HFFc6 (cell line): Measurements from ENCODE around the gene DAP. TPM values are rescaled to one million over a fixed set of nuclear protein-coding genes. Genes with fewer than 3 reads are reported as not detected.

ENCODE experiments used
- DNase-seq: peaks from one replicate; pipeline ENCODE4 v3.0.0-alpha.2; 2018
- H3K27ac Mint-ChIP-seq: 2 replicates; pipeline ENCODE4 v1.8.0; 2020; ENCODE audit warnings: mild to moderate bottlenecking, mixed read lengths
- H3K27me3 Mint-ChIP-seq: 2 replicates; pipeline ENCODE4 v1.8.0; 2021; ENCODE audit warnings: mild to moderate bottlenecking, moderate library complexity, mixed read lengths; ENCODE audit not compliant: insufficient read depth
- H3K36me3 Mint-ChIP-seq: 2 replicates; pipeline ENCODE4 v1.8.0; 2021; ENCODE audit warnings: low read depth, mixed read lengths
- H3K4me1 Mint-ChIP-seq: 2 replicates; pipeline ENCODE4 v1.8.0; 2020; ENCODE audit warnings: low read depth, mixed read lengths
- H3K4me3 Mint-ChIP-seq: 2 replicates; pipeline ENCODE4 v1.8.0; 2020; ENCODE audit warnings: mild to moderate bottlenecking, moderate library complexity, mixed read lengths
- H3K9me3 Mint-ChIP-seq: 2 replicates; pipeline ENCODE4 v1.8.0; 2020; ENCODE audit warnings: mild to moderate bottlenecking, mixed read lengths
- total RNA-seq, 6 experiments: library from RNA; stranded (reverse); fragmentation: NEBNext Ultra II Directional; extraction: Animal tissue kit (Norgen Biotek cat#: 25700); gene quantifications; 2 replicates in 1 of 6; 3 replicates in 5 of 6; pipeline ENCODE4 v1.2.3, GENCODE V29; 2021
- TF ChIP-seq, protein P1 (sequence below): fragments of 200-600 bp; sonication (generic); IDR thresholded peaks from 2 replicates; pipeline ENCODE4 v1.5.0; 2021; ENCODE audit warnings: antibody characterized with exemption, mild to moderate bottlenecking

DAP gene
- total RNA-seq, 6 experiments from 2014 or later: 255 to 357 (median 285) TPM

DNA sequence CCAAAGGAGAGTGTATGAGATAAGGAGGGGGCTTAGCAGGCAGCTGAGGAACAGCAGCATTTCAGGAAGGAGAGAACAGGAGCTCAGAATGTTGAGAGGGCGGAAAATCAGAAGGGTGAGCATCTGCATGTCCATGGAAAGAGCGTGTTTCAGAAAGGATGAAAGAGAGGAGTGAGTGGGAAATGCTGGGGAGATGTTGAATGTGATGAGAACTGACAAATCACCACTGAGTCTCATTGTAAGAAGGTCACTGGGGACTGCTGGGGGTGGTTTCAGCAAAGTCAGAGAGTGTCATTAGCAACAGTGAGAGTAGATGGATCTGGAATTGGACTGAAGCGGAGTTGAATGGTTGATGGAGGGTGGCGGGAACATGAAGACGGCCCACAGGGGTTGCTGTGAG is 131.4 kb downstream of the DAP start:
- no peak for DNase-seq
- TF ChIP-seq, protein P1, sequence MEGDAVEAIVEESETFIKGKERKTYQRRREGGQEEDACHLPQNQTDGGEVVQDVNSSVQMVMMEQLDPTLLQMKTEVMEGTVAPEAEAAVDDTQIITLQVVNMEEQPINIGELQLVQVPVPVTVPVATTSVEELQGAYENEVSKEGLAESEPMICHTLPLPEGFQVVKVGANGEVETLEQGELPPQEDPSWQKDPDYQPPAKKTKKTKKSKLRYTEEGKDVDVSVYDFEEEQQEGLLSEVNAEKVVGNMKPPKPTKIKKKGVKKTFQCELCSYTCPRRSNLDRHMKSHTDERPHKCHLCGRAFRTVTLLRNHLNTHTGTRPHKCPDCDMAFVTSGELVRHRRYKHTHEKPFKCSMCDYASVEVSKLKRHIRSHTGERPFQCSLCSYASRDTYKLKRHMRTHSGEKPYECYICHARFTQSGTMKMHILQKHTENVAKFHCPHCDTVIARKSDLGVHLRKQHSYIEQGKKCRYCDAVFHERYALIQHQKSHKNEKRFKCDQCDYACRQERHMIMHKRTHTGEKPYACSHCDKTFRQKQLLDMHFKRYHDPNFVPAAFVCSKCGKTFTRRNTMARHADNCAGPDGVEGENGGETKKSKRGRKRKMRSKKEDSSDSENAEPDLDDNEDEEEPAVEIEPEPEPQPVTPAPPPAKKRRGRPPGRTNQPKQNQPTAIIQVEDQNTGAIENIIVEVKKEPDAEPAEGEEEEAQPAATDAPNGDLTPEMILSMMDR: no peak
- Mint-ChIP-seq H3K9me3 (no peaks in the 10 kb centered on the region), H3K27me3 (no peaks in the 10 kb centered on the region; the same call in 1 of the 2 replicates), H3K4me1 (peaks cover 49% of the 10 kb centered on the region), H3K4me3 (no peak overlapping the region), H3K27ac (no peak overlapping the region), H3K36me3 (peaks cover 12% of the 10 kb centered on the region)

Other genes starting within 250 kb of the DAP start
- gene ANKRD33B, start 197.2 kb downstream of the DAP start, total RNA-seq: 10 to 100 TPM in 4 of 6 experiments, 1 to 10 TPM in 2; 6.3 to 13.2 (median 11.9) TPM